HCT116 (cell line): ENCODE measurements around the gene PACS2.

ENCODE experiments used
- CTCF ChIP-seq, 3 experiments: fragments of 200-600 bp in 1 of 3; sonication (generic) in 1 of 3; IDR thresholded peaks in 2 of 3; conservative IDR thresholded peaks in 1 of 3; 2 replicates each; pipeline ENCODE4 v1.5.1; 2012 to 2017; ENCODE audit warnings: low read depth in 2 of 3, low read length in 2 of 3, antibody characterized with exemption in 1 of 3, borderline replicate concordance in 1 of 3, control low read depth in 1 of 3, mild to moderate bottlenecking in 1 of 3, mixed read lengths in 1 of 3, mixed run types in 1 of 3, moderate library complexity in 1 of 3; ENCODE audit not compliant: insufficient read depth in 1 of 3
- EGR1 ChIP-seq: IDR thresholded peaks from 2 replicates; pipeline ENCODE4 v1.6.1; 2012; ENCODE audit warnings: low read depth
- EZH2 ChIP-seq: fragments of 200-600 bp; sonication (generic); IDR thresholded peaks from 2 replicates; pipeline ENCODE4 v1.6.1; 2017; ENCODE audit warnings: antibody characterized with exemption, mixed run types
- EZH2phosphoT487 ChIP-seq: fragments of 200-600 bp; IDR thresholded peaks from 2 replicates; pipeline ENCODE4 v1.6.1; 2018; ENCODE audit warnings: antibody characterized with exemption, borderline replicate concordance
- MAX ChIP-seq: IDR thresholded peaks from 2 replicates; pipeline ENCODE4 v1.6.1; 2012
- POLR2A ChIP-seq: IDR thresholded peaks from 2 replicates; pipeline ENCODE4 v1.7.0; 2011; ENCODE audit warnings: borderline replicate concordance; ENCODE audit not compliant: insufficient read depth, insufficient read length; ENCODE audit errors: extremely low read depth
- POLR2AphosphoS5 ChIP-seq: IDR thresholded peaks from 2 replicates; pipeline ENCODE4 v1.6.1; 2011; ENCODE audit warnings: mild to moderate bottlenecking, low read depth, low read length, moderate library complexity
- SIN3A ChIP-seq: IDR thresholded peaks from 2 replicates; pipeline ENCODE4 v1.6.1; 2012; ENCODE audit warnings: low read depth
- SP1 ChIP-seq: IDR thresholded peaks from 2 replicates; pipeline ENCODE4 v1.6.1; 2012; ENCODE audit warnings: low read depth
- TCF7L2 ChIP-seq: IDR thresholded peaks from 2 replicates; pipeline ENCODE4 v1.7.0; 2011; ENCODE audit warnings: borderline replicate concordance, inconsistent platforms; ENCODE audit not compliant: insufficient read depth, insufficient read length; ENCODE audit errors: extremely low read depth

GRCh38 chr14:105272623-105273022 is 41.9 kb upstream of the PACS2 start:
- TF ChIP-seq POLR2AphosphoS5 = no peak
- TF ChIP-seq SIN3A = no peak
- TF ChIP-seq CTCF (IDR thresholded peaks at IDR 0.05 in 2 of 3, conservative IDR thresholded peaks at IDR 0.05 in 1 of 3; ENCODE audit: borderline replicate concordance in 1 of 3, insufficient read depth in 1 of 3, low read depth in 2 of 3, low read length in 2 of 3) = no peak
- no peak for TF ChIP-seq EZH2
- no peak for TF ChIP-seq TCF7L2
- no peak for TF ChIP-seq MAX
- TF ChIP-seq EGR1 = no peak
- no peak for TF ChIP-seq EZH2phosphoT487
- TF ChIP-seq POLR2A = no peak
- no peak for TF ChIP-seq SP1
